Lung (tissue), 12 donors: ENCODE results near the gene ATG5. TPM values are rescaled to one million over a fixed set of nuclear protein-coding genes. Genes with fewer than 3 reads are reported as not detected.

Experiments
- ATAC-seq: fragments of 200-7000 bp; cut with Tn5 transposase; one replicate; pipeline ENCODE4 v1.9.1; 2020; ENCODE audit warnings: moderate number of reproducible peaks; ENCODE audit not compliant: insufficient read depth, low FRiP score
- DNase-seq, 3 donors: peaks; one replicate each; pipeline ENCODE4 v3.0.0-alpha.2; 2013 to 2017
- H3K27ac ChIP-seq, 2 donors: one replicate each; pipeline ENCODE4 v1.5.1; 2013; ENCODE audit warnings: mild to moderate bottlenecking in 2 of 2, moderate library complexity in 2 of 2, control low read depth in 1 of 2, inconsistent platforms in 1 of 2, low read depth in 1 of 2, low read length in 1 of 2
- H3K27me3 ChIP-seq, 3 donors: one replicate each; pipeline ENCODE4 v1.5.1; 2013; ENCODE audit warnings: low read length in 2 of 3; ENCODE audit not compliant: control insufficient read depth in 3 of 3, insufficient read depth in 3 of 3
- H3K36me3 ChIP-seq, 4 donors: one replicate each; pipeline ENCODE4 v1.5.1; 2013; ENCODE audit warnings: low read length in 4 of 4, mild to moderate bottlenecking in 1 of 4, moderate library complexity in 1 of 4; ENCODE audit not compliant: control insufficient read depth in 4 of 4, insufficient read depth in 4 of 4
- H3K4me1 ChIP-seq, 5 donors: one replicate each; pipeline ENCODE4 v1.5.1; 2013; ENCODE audit warnings: low read length in 5 of 5, mild to moderate bottlenecking in 2 of 5, moderate library complexity in 1 of 5; ENCODE audit not compliant: control insufficient read depth in 5 of 5, insufficient read depth in 5 of 5
- H3K4me3 ChIP-seq: one replicate; pipeline ENCODE4 v1.5.1; 2013; ENCODE audit warnings: mild to moderate bottlenecking, control low read depth, moderate library complexity
- H3K9ac ChIP-seq, 2 donors: one replicate each; pipeline ENCODE4 v1.5.1; 2013; ENCODE audit warnings: low read length in 2 of 2, control low read depth in 1 of 2; ENCODE audit not compliant: insufficient read depth in 1 of 2
- H3K9me3 ChIP-seq, 4 donors: one replicate each; pipeline ENCODE4 v1.5.1; 2013; ENCODE audit warnings: low read length in 3 of 4, mild to moderate bottlenecking in 1 of 4, moderate library complexity in 1 of 4; ENCODE audit not compliant: control insufficient read depth in 4 of 4, insufficient read depth in 3 of 4
- CTCF ChIP-seq: IDR thresholded peaks from 2 replicates; pipeline ENCODE4 v1.5.1; 2012; ENCODE audit warnings: mild to moderate bottlenecking; ENCODE audit errors: control extremely low read depth, extremely low read depth
- WGBS, 2 donors: extraction: QIAGEN DNeasy Blood & Tissue Kit; methylation state at CpG; one replicate each; pipeline ENCODE4 v1.1.7; 2013; 5-methylcytosine and 5-hydroxymethylcytosine counted together
- polyA plus RNA-seq, 2 donors: library from polyadenylated mRNA; stranded (reverse); fragments of 200-250 nt; gene quantifications; one replicate each; pipeline ENCODE4 v1.2.1, GENCODE V29; 2013
- total RNA-seq, 2 donors: library from RNA; depleted of rRNA in 1 of 2; stranded (reverse); fragments of >200 nt in 1 of 2; gene quantifications; one replicate each; pipeline ENCODE4 v1.2.1, GENCODE V29; 2014 to 2021
- donor health status: control.
- donor health status: control.
- donor health status: Bipolar disorder and iron deficiency.
- donor health status: healthy.
- donor health status: DM: yes; HTN: yes; CAD: no.

ATG5 gene
- total and polyA plus RNA-seq, 4 donors: 15.0 to 54.2 (median 22.3) TPM

GRCh38 chr6:106305740-106306139 lies 19.8 kb downstream of the ATG5 start:
- Histone ChIP-seq H3K27me3 (no peaks in the 10 kb centered on the region), H3K9ac (no peak overlapping the region), H3K27ac (no peak overlapping the region), H3K4me3 (no peak overlapping the region), H3K36me3 (peaks cover 0 to 4% (median under 1%) of the 10 kb centered on the region in 4 donors), H3K4me1 (no peaks in the 10 kb centered on the region), H3K9me3 (no peaks in the 10 kb centered on the region)
- ATAC-seq: no peak
- DNase-seq: no peak
- no peak for TF ChIP-seq CTCF
- WGBS, 2 donors: 98% methylated on average over 2 of the region's 2 CpGs

DNA sequence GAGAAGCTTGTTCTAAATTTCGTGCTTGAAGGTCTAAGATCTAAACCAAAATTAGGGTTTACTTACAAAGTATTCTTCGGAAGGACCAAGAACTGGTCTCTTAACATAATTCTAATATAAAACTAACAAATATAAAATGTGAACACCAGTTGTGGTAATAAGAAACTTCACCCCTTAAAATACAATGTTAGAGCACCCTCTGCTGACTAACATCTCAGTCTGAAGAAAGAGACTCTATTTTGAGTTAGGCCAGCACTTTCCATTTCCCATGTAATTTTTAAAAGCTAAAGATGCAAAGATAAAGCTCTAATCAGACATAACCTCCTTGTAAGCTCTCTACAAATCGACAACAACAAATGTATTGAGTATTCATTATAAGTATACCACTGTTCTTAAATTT lies 24.6 kb downstream of the ATG5 start:
- WGBS, 2 donors: 72 to 85% methylated on average over 3 of the region's 3 CpGs
- no peak for ATAC-seq

DNA sequence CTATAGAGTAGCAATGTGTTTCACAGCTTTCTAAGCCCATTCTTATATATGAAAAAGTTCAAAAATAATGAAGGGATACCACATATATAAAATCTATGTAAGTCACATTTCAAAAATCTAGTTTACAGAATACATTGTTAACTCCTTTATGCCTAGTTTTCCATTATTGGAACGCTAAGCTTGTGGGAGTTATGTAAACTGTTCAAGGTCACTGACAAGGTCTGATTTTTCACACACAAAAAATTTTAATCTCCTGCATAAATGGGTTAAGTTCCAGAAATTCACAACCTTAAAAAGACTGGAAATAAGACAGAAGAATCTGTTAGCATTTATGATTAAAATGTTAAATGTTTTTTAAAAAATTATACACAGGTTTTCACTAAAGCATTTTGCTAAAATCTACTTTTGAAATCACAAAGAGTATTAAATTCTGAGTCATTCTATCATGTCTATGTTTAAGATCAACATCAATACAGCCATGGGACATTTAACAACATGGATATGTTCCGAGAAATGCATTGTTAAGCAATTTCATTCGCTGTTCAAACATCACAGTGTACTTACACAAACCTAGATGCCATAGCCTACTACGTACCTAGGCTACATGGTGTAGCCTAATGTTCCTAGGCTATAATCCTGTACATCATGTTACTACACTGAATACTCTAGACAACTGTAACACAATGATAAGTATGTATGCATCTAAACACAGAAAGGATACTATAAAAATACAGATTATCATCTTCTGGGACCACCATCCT lies 25.4 kb downstream of the ATG5 start:
- Histone ChIP-seq H3K27ac (no peak overlapping the region), H3K9me3 (no peaks in the 10 kb centered on the region), H3K9ac (no peak overlapping the region), H3K27me3 (no peaks in the 10 kb centered on the region), H3K4me1 (no peaks in the 10 kb centered on the region), H3K4me3 (no peak overlapping the region), H3K36me3 (peaks cover 0 to 2% (median 0%) of the 10 kb centered on the region in 4 donors)
- ATAC-seq (no peak), DNase-seq (no peak)
- WGBS, 2 donors: 80 to 96% methylated on average over 4 of the region's 4 CpGs
- TF ChIP-seq CTCF: no peak

More for the DNA sequence above, 24.6 kb downstream of the ATG5 start:
- no peak overlapping the region for H3K9ac ChIP-seq
- no peaks in the 10 kb centered on the region for H3K9me3 ChIP-seq
- H3K27ac ChIP-seq: no peak overlapping the region
- H3K27me3 ChIP-seq: no peaks in the 10 kb centered on the region
- H3K4me3 ChIP-seq: no peak overlapping the region
- peak in 2 of 3 donors; percentile 40 to 57 for DNase-seq
- peaks cover 0 to 1% (median 0%) of the 10 kb centered on the region in 4 donors for H3K36me3 ChIP-seq
- H3K4me1 ChIP-seq: no peaks in the 10 kb centered on the region
- peak; percentile 17 for TF ChIP-seq CTCF
